Neural progenitor cell (in vitro differentiated cells): ENCODE results near the gene ZXDB.
"Not testable (repeated sequence)": the region's sequence is repeated elsewhere in the genome, so short reads cannot be mapped to it uniquely, and the experiment has no call there.

Experiments
- EZH2 ChIP-seq: fragments of 200-600 bp; sonication (generic); IDR thresholded peaks from 2 replicates; pipeline ENCODE4 v1.6.1; 2017; ENCODE audit warnings: antibody characterized with exemption, mild to moderate bottlenecking, moderate library complexity
- EZH2phosphoT487 ChIP-seq: fragments of 200-600 bp; sonication (generic); IDR thresholded peaks from 2 replicates; pipeline ENCODE4 v1.6.1; 2017; ENCODE audit warnings: antibody characterized with exemption
- TF ChIP-seq, protein P1 (sequence below): fragments of 200-600 bp; sonication (generic); IDR thresholded peaks from 2 replicates; pipeline ENCODE4 v1.5.1; 2017; ENCODE audit warnings: antibody characterized with exemption, mild to moderate bottlenecking

DNA sequence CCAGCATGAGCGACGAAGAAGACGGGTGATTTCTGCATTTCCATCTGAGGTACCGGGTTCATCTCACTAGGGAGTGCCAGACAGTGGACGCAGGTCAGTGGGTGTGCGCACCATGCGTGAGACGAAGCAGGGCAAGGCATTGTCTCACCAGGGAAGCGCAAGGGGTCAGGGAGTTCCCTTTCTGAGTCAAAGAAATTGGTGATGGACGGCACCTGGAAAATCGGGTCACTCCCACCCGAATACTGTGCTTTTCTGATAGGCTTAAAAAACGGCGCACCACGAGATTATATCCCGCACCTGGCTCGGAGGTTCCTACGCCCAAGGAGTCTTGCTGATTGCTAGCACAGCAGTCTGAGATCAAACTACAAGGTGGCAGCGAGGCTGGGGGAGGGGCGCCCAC is 37.6 kb downstream of the ZXDB start:
- TF ChIP-seq, protein P1, sequence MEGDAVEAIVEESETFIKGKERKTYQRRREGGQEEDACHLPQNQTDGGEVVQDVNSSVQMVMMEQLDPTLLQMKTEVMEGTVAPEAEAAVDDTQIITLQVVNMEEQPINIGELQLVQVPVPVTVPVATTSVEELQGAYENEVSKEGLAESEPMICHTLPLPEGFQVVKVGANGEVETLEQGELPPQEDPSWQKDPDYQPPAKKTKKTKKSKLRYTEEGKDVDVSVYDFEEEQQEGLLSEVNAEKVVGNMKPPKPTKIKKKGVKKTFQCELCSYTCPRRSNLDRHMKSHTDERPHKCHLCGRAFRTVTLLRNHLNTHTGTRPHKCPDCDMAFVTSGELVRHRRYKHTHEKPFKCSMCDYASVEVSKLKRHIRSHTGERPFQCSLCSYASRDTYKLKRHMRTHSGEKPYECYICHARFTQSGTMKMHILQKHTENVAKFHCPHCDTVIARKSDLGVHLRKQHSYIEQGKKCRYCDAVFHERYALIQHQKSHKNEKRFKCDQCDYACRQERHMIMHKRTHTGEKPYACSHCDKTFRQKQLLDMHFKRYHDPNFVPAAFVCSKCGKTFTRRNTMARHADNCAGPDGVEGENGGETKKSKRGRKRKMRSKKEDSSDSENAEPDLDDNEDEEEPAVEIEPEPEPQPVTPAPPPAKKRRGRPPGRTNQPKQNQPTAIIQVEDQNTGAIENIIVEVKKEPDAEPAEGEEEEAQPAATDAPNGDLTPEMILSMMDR, result not testable (repeated sequence)
- not testable (repeated sequence) for TF ChIP-seq EZH2phosphoT487, EZH2
